NAMALWA (cell line): ENCODE data around the gene THOP1.

Source experiments
- DNase-seq: peaks from one replicate; pipeline ENCODE4 v3.0.0-alpha.2; 2015; ENCODE audit warnings: low spot score

Gene THOP1

GRCh38 chr19:2785244-2785997 is at the start of gene THOP1:
THOP1 (plus strand) TSS chr19:2785503; CDS start chr19:2785663, 160 bp downstream.
- peak; percentile 99 for DNase-seq

- no peak for DNase-seq
These were observed 48.6 kb upstream of the THOP1 start for GRCh38 chr19:2736550-2737190.

DNA sequence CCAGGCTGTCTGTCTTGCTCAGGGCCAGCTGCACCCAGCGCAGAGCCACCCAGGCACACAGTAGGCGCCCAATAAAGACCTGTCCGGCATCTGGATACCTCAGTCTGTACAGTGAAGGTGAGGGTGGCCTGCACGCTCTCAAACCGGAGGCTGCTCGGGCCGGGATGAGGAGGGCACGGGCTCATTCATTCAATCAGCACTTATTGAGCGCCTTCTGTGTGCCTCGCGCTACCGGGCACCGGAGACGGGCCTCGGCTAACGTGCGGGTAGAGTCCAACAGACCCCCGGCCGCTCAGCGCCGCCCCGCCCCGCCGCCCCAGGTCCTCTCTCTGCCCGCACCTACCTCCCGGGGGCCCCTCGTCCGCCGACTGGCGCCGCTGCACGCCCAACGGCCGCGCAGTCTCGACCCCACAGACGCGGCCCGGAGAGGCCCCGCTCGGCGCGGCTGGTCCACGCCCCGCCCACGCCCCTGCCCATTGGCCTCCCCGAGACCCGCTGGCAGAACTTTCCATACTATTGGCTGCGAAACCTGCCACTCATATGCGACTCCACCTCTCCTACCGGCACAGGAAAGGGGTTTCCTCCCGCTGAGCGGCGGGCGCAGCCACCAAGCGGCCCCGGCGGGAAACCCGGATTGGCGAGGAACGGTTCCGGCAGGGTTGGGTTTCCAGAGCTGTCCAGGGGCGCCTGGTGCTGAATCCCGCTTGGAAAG is 45.5 kb upstream of the THOP1 start, which contains the start of gene SLC39A3:
Gene SLC39A3 (minus strand): TSS at position 416 of the 712 bp plus-strand sequence. CDS start 2,760 bp downstream, outside the sequence.
- DNase-seq, result peak; percentile 99

GRCh38 chr19:2740314-2740656 is 45.0 kb upstream of the THOP1 start:
- no peak for DNase-seq

DNA sequence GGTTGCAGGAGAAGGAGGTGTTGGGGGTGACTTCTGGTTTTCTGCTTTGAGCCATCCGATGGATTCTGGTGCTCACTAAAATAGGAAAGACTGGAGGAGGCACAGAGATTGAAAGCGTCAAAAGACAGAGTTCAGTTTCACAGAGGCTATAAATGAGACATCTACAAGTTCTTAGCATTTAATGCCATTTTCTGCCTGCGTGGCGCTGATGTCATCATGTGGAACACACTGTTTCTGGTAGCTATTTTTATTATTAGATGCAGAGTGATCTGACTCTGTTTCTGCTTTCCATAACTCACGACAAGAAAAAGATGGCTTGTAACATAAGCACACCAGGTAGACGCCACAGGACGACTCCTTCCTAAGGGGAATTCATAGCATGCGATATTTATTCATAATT is 42.2 kb upstream of the THOP1 start:
- DNase-seq, result no peak

DNA sequence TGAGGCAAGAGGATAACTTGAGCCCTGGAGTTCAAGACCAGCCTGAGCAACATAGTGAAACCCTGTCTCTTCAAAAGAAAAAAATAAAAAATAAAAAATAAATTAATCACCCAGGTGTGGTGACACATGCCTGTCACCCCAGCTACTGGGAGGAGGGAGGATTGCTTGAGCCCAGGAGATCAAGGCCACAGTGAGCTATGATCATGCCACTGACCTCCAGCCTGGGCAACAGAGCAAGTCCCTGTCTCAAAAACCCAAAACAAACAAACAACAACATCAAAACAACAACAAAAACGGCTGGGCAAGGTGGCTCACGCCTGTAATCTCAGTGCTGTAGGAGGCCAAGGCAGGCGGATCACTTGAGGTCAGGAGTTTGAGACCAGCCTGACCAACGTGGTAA is 41.2 kb upstream of the THOP1 start:
- DNase-seq, result no peak

DNA sequence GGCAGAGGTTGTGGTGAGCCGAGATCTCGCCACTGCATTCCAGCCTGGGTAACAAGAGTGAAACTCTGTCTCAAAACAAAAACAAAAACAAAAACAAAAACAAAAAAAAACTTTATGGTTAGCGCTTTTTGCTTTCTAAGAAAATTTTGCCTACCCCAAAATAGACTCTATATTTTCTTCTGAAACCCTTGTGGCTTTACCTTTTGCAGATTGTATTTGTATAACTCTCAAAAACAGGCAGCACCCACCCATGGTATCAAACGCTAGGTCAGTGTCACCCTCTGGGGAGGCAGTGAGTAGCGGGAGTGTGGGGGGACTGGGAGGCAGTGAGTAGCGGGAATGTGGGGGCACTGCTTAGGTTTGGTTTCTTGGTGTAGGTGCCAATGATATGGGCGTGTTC is 38.0 kb upstream of the THOP1 start:
- DNase-seq, result peak; percentile 29

DNA sequence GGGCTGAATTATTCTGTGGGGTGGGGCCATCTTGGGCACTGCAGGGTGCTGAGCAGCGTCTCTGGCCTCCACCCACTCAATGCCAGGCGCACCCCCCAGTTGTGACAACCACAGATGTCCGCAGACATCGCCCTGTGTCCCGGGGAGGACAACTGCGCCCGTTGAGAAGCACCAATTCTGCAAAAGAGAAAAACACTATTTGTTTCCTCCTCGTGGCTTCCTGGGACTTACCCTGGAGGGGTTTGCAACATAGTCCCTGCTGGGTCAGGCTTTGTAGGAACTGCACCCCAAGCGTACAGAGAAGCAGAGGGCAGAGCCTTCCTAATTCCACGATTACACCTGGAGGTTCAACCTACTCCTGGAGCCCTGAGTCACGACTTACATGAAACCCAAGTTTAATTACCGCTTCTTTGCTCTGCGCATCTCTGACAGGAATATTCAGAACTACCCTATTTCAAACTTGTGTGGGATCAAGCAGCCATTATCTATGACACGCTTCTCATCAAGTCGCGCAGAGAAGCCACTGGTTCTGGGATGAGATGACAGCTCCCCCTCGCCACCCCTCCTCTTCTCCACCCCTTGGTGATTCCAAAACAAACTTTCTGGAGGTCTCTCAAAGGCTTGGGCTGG is 34.4 kb upstream of the THOP1 start:
- no peak for DNase-seq

DNA sequence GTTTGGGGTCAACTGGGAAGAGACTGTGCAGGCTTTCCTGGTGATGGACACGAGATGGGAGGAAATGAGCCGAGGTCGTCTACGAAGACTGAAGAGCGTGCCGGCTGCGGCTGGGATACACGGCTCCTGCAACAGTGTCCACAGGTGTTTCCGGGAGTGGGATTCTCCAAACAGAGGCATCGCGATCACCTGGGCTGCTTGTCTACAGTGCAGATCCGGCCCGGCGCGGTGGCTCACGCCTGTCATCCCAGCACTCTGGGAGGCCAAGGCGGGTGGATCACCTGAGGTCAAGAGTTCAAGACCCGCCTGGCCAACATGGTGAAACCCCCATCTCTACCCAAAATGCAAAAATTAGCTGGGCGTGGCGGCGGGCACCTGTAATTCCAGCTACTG is 33.9 kb upstream of the THOP1 start:
- DNase-seq, result no peak

- no peak for DNase-seq
These were observed 30.4 kb upstream of the THOP1 start for GRCh38 chr19:2754659-2755447.

- DNase-seq, result no peak
These were observed 29.9 kb upstream of the THOP1 start for GRCh38 chr19:2755448-2755705.

GRCh38 chr19:2755811-2756210 is 29.5 kb upstream of the THOP1 start:
- DNase-seq, result no peak

GRCh38 chr19:2756477-2756876 is 28.8 kb upstream of the THOP1 start:
- no peak for DNase-seq

DNA sequence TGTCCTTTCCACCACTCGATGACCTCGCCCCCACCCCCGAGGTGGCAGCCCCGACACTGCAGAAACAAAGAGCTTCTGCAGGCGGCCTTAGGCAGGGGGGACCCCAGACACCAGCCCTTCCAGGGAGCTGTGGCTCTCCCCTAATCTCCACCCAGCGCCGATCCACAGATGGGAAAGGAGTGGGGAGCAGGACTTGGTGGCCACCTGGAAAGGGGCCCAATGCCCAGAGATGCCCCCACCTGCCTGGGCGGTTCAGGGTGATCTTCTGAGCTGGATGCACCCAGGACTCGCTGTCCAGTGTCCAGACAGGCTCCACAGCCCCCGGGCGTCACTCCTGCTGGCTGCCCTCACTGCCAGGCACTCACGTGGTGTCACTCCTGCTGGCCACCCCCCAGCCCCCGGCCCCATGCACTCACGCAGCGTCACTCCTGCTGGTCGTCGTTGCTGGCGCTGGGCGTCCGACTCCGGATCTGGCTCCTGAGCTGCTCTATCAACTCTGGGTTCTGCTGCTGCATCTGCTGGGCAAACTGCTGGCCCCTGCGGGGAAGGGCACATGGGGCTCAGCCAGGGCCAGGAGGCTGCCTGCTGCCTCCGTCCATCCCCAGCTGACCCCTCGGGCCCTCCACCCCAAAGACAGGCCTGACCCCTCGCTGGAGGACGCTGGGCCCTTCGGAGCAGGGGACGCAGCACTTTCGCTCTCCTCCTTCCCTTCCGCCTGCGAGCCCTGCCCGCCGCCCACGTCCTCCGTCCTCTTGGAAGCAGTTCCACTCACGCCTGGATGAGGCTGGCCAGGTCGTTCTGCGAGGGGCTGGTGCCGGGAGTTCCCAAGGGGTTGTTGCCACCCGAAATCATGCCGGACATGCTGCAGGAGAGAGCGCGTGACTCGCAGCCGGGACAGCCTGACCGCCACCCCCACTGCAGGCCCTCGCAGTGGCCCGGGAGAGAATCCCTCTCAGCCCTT is 28.1 kb upstream of the THOP1 start:
- no peak for DNase-seq

DNA sequence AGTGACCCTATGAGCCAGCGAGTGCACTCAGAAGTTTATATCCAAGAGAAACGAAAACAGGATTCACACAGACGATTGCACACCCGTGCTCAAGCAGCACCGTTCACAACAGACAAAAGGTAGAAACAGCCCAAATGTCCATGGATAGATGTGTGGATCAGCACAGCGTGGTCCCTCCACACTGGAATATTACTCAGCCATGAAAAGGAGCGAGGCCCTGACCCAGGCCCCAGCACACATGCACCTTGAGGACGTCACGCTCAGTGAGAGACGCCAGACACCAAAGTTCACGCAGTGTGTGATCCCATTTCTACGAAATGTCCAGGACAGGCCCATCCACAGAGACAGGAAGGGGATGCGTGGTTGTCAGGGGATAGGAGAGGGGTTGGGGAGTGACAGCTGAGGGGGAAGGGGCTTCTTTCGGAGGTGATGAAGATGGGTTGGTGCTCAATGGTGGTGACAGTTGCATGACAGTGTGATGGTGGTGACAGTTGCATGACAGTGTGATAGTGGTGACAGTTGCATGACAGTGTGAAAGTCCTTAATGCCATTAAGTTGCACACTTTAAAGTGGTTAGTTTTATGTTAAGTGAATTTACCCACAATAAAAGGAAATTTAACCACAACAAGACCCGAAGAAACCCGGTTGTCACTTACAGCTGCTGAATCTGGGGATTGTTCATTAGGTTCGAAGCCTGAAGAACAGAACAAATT is 26.5 kb upstream of the THOP1 start:
- no peak for DNase-seq

- DNase-seq, result no peak
These were observed 25.9 kb upstream of the THOP1 start for GRCh38 chr19:2759362-2759761.

DNA sequence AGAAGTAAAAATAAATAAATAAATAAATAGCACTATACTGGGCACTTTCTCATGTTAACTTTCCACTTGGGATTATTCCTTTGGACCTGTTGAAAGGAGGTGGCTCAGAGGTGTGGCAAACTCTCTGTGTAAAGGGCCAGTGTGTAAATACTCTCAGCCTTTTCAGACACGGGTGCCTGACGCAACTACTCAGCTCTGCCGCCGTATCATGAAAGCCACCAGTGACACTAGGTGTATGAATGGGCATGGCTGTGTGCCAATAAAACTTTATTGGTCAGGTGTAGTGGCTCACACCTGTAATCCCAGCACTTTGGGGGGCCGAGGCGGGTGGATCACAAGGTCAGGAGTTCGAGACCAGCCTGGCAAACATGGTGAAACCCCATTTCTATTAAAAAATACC is 25.3 kb upstream of the THOP1 start:
- no peak for DNase-seq

- DNase-seq, result no peak
These were observed 24.0 kb upstream of the THOP1 start for GRCh38 chr19:2761309-2761677.

- no peak for DNase-seq
These were observed 23.2 kb upstream of the THOP1 start for GRCh38 chr19:2761876-2762782.
